Ishikawa (cell line): ENCODE measurements around the gene LMAN1L.

ENCODE experiments used
- CEBPB ChIP-seq: IDR thresholded peaks from 2 replicates; pipeline ENCODE4 v1.6.1; 2012
- CREB1 ChIP-seq: IDR thresholded peaks from 2 replicates; pipeline ENCODE4 v1.6.1; 2012; ENCODE audit warnings: low read depth
- EGR1 ChIP-seq: IDR thresholded peaks from 2 replicates; pipeline ENCODE4 v1.6.1; 2012
- EP300 ChIP-seq: IDR thresholded peaks from 2 replicates; pipeline ENCODE4 v1.6.1; 2012; ENCODE audit warnings: borderline replicate concordance
- FOXM1 ChIP-seq: IDR thresholded peaks from 2 replicates; pipeline ENCODE4 v1.6.1; 2012; ENCODE audit warnings: low read depth, borderline replicate concordance
- RAD21 ChIP-seq: IDR thresholded peaks from 2 replicates; pipeline ENCODE4 v1.6.1; 2012; ENCODE audit warnings: low read depth
- TAF1 ChIP-seq: IDR thresholded peaks from 2 replicates; pipeline ENCODE4 v1.6.1; 2012; ENCODE audit warnings: low read depth, mild to moderate bottlenecking
- TCF12 ChIP-seq: IDR thresholded peaks from 2 replicates; pipeline ENCODE4 v1.6.1; 2012; ENCODE audit warnings: low read depth
- TEAD4 ChIP-seq: IDR thresholded peaks from 2 replicates; pipeline ENCODE4 v1.6.1; 2012
- YY1 ChIP-seq: IDR thresholded peaks from 2 replicates; pipeline ENCODE4 v1.6.1; 2012; ENCODE audit warnings: low read depth
- ZBTB7A ChIP-seq: IDR thresholded peaks from 2 replicates; pipeline ENCODE4 v1.6.1; 2012; ENCODE audit warnings: low read depth
- TF ChIP-seq, protein P1 (sequence below): IDR thresholded peaks from 2 replicates; pipeline ENCODE4 v1.6.1; 2012; ENCODE audit warnings: low read depth, mild to moderate bottlenecking
- TF ChIP-seq, protein P2 (sequence below): IDR thresholded peaks from 2 replicates; pipeline ENCODE4 v1.6.1; 2012

DNA sequence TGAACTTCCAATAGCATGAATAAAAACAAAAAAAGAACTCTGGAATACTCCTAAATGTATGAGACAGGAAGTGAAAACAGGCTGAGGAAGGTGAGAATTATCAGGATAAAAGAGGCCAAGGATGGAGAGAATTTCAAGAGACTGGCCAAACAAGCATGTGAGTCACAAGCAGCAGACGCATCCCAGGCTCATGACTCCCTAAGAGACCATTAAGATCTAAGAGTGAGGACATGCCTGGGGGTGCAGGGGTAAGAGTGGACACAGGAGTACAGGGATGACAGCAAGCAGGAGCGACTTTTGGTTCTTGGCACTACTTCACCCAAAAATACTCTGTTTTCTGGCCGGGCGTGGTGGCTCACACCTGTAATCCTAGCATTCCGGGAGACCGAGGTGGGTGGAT is 53.5 kb downstream of the LMAN1L start:
- TF ChIP-seq CREB1, result no peak
- TF ChIP-seq, protein P1, sequence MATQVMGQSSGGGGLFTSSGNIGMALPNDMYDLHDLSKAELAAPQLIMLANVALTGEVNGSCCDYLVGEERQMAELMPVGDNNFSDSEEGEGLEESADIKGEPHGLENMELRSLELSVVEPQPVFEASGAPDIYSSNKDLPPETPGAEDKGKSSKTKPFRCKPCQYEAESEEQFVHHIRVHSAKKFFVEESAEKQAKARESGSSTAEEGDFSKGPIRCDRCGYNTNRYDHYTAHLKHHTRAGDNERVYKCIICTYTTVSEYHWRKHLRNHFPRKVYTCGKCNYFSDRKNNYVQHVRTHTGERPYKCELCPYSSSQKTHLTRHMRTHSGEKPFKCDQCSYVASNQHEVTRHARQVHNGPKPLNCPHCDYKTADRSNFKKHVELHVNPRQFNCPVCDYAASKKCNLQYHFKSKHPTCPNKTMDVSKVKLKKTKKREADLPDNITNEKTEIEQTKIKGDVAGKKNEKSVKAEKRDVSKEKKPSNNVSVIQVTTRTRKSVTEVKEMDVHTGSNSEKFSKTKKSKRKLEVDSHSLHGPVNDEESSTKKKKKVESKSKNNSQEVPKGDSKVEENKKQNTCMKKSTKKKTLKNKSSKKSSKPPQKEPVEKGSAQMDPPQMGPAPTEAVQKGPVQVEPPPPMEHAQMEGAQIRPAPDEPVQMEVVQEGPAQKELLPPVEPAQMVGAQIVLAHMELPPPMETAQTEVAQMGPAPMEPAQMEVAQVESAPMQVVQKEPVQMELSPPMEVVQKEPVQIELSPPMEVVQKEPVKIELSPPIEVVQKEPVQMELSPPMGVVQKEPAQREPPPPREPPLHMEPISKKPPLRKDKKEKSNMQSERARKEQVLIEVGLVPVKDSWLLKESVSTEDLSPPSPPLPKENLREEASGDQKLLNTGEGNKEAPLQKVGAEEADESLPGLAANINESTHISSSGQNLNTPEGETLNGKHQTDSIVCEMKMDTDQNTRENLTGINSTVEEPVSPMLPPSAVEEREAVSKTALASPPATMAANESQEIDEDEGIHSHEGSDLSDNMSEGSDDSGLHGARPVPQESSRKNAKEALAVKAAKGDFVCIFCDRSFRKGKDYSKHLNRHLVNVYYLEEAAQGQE, result no peak
- no peak for TF ChIP-seq EGR1
- no peak for TF ChIP-seq CEBPB
- TF ChIP-seq YY1, result no peak
- no peak for TF ChIP-seq EP300
- TF ChIP-seq, protein P2, sequence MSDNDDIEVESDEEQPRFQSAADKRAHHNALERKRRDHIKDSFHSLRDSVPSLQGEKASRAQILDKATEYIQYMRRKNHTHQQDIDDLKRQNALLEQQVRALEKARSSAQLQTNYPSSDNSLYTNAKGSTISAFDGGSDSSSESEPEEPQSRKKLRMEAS, result no peak
- no peak for TF ChIP-seq RAD21
- TF ChIP-seq TEAD4, result no peak
- TF ChIP-seq ZBTB7A, result no peak
- no peak for TF ChIP-seq FOXM1
- TF ChIP-seq TAF1, result no peak
- no peak for TF ChIP-seq TCF12
